HepG2 (cell line): ENCODE data around the gene ARHGEF10L. TPM values are rescaled to one million over a fixed set of nuclear protein-coding genes. Genes with fewer than 3 reads are reported as not detected.

ENCODE experiments used
- ATAC-seq: fragments of 200-7000 bp; cut with Tn5 transposase; 3 replicates; pipeline ENCODE4 v1.9.1; 2020; ENCODE audit warnings: mild to moderate bottlenecking, moderate library complexity
- BruUV-seq: library from RNA; stranded (reverse); fragments of 400-500 nt; replicated peaks from 2 replicates; lab custom pipeline; 2021; lab: Mats Ljungman, UMichigan
- CTCF ChIA-PET: fragments of 300-600 bp; formaldehyde crosslinking; extraction: SDS; loops from one replicate; lab custom pipeline; 2021; ENCODE audit warnings: low total read pairs, inconsistent platforms, low intra/inter-chr PET ratio; lab: Yijun Ruan, JAX
- POLR2A ChIA-PET: fragments of 350-600 bp; sonication (Branson Sonifier 250); formaldehyde crosslinking; loops from one replicate; lab custom pipeline; 2020; ENCODE audit warnings: antibody characterized with exemption, inconsistent platforms; lab: Yijun Ruan, JAX
- DNase-seq: peaks from one replicate; pipeline ENCODE4 v3.0.0-alpha.2; 2015; ENCODE audit warnings: low spot score
- FAIRE-seq: peaks from 3 replicates; lab custom pipeline; 2011; peaks lifted over from hg19 to GRCh38; lab: Jason Lieb, UNC
- H2AFZ ChIP-seq: one replicate; pipeline ENCODE4 v1.6.1; 2011; ENCODE audit warnings: low read length, inconsistent platforms
- H3K27ac ChIP-seq: fragments of 300-600 bp; 3 replicates; pipeline ENCODE4 v1.8.0; 2011; ENCODE audit warnings: mixed run types, mild to moderate bottlenecking, mixed read lengths, low read length, inconsistent platforms; ENCODE audit not compliant: insufficient read depth; ENCODE audit errors: extremely low read length
- H3K27me3 ChIP-seq, 2 experiments: fragments of 200-600 bp in 1 of 2; 2 replicates in 1 of 2; 3 replicates in 1 of 2; pipeline versions ENCODE4 v1.6.0 to v1.8.0; 2011; ENCODE audit warnings: low read length in 2 of 2, mild to moderate bottlenecking in 2 of 2, moderate library complexity in 2 of 2, inconsistent platforms in 1 of 2; ENCODE audit not compliant: insufficient read depth in 2 of 2, control insufficient read depth in 1 of 2
- H3K36me3 ChIP-seq, 2 experiments: fragments of 200-600 bp in 1 of 2; replicated peaks in 1 of 2; 2 replicates in 1 of 2; 3 replicates in 1 of 2; pipeline versions ENCODE4 v1.5.1 to v1.8.0; 2011; ENCODE audit warnings: low read length in 2 of 2, inconsistent platforms in 1 of 2; ENCODE audit not compliant: insufficient read depth in 2 of 2, control insufficient read depth in 1 of 2
- H3K4me1 ChIP-seq: 2 replicates; pipeline ENCODE4 v1.5.1; 2012; ENCODE audit warnings: low read length, inconsistent platforms; ENCODE audit not compliant: insufficient read depth
- H3K4me2 ChIP-seq: 2 replicates; pipeline ENCODE4 v1.6.0; 2011; ENCODE audit warnings: low read depth, low read length, inconsistent platforms
- H3K4me3 ChIP-seq, 3 experiments: fragments of 200-600 bp in 1 of 3; sonication (generic), shearing (Covaris generic) in 1 of 3; replicated peaks in 1 of 3; 2 replicates each; pipeline ENCODE4 v1.5.1; 2011 to 2016; ENCODE audit warnings: low read length in 3 of 3, inconsistent platforms in 2 of 3, low read depth in 2 of 3, mild to moderate bottlenecking in 2 of 3, control low read depth in 1 of 3, mixed read lengths in 1 of 3; ENCODE audit not compliant: insufficient read depth in 1 of 3
- H3K79me2 ChIP-seq: one replicate; pipeline ENCODE4 v1.6.1; 2011; ENCODE audit warnings: low read length, inconsistent platforms; ENCODE audit not compliant: insufficient read depth
- H3K9ac ChIP-seq: 2 replicates; pipeline ENCODE4 v1.6.0; 2011; ENCODE audit warnings: mild to moderate bottlenecking, low read depth, low read length, inconsistent platforms; ENCODE audit not compliant: insufficient read depth
- H3K9me3 ChIP-seq: 2 replicates; pipeline ENCODE4 v1.5.1; 2012; ENCODE audit warnings: mild to moderate bottlenecking, low read length
- H4K20me1 ChIP-seq: 2 replicates; pipeline ENCODE4 v1.6.0; 2011; ENCODE audit warnings: inconsistent platforms, mild to moderate bottlenecking, low read length, moderate library complexity; ENCODE audit not compliant: insufficient read depth
- ERF ChIP-seq: IDR thresholded peaks from 2 replicates; pipeline ENCODE4 v1.6.1; 2018; ENCODE audit warnings: missing biosample characterization, missing genetic modification reagents
- FOXA1 ChIP-seq, 2 experiments: fragments of 450-650 bp in 1 of 2; sonication (generic) in 1 of 2; formaldehyde crosslinking in 1 of 2; IDR thresholded peaks; 2 replicates each; pipeline versions ENCODE4 v1.4.0 to v1.6.1; 2016 to 2020; ENCODE audit warnings: missing genetic modification reagents in 1 of 2
- FOXP1 ChIP-seq, 2 experiments: fragments of 450-650 bp in 1 of 2; IDR thresholded peaks; 2 replicates each; pipeline ENCODE4 v1.6.1; 2017 to 2018; ENCODE audit warnings: antibody characterized with exemption in 1 of 2
- GFI1 ChIP-seq: sonication (generic); formaldehyde crosslinking; IDR thresholded peaks from 2 replicates; pipeline ENCODE4 v1.5.0; 2020; ENCODE audit warnings: missing genetic modification reagents, mild to moderate bottlenecking, borderline replicate concordance
- HDAC1 ChIP-seq: sonication (generic); formaldehyde crosslinking; IDR thresholded peaks from 2 replicates; pipeline ENCODE4 v1.5.1; 2020; ENCODE audit warnings: mild to moderate bottlenecking, missing genetic modification reagents
- HNF4A ChIP-seq: sonication (generic); formaldehyde crosslinking; IDR thresholded peaks from 2 replicates; pipeline ENCODE4 v1.4.0; 2020; ENCODE audit warnings: missing genetic modification reagents
- KLF16 ChIP-seq, 2 experiments: sonication (generic) in 1 of 2; formaldehyde crosslinking in 1 of 2; IDR thresholded peaks; 2 replicates each; pipeline versions ENCODE4 v1.6.1 to v1.8.0; 2016 to 2023; ENCODE audit warnings: missing genetic modification reagents in 2 of 2, missing compliant biosample characterization in 1 of 2
- NCOR1 ChIP-seq: fragments of 200-600 bp; sonication (generic); IDR thresholded peaks from 2 replicates; pipeline ENCODE4 v1.7.0; 2017; ENCODE audit warnings: antibody characterized with exemption, low read length, borderline replicate concordance
- PPARG ChIP-seq: conservative IDR thresholded peaks from 2 replicates; pipeline ENCODE4 v1.6.1; 2016; ENCODE audit warnings: missing biosample characterization, missing genetic modification reagents
- RXRB ChIP-seq: IDR thresholded peaks from 2 replicates; pipeline ENCODE4 v1.6.1; 2016; ENCODE audit warnings: borderline replicate concordance, missing genetic modification reagents, missing compliant biosample characterization
- SIX4 ChIP-seq: sonication (generic); formaldehyde crosslinking; IDR thresholded peaks from 2 replicates; pipeline ENCODE4 v1.4.0; 2020; ENCODE audit warnings: missing genetic modification reagents
- STAT6 ChIP-seq: sonication (generic); formaldehyde crosslinking; IDR thresholded peaks from 2 replicates; pipeline ENCODE4 v1.4.0; 2020; ENCODE audit warnings: missing genetic modification reagents, mild to moderate bottlenecking, borderline replicate concordance
- TBL1XR1 ChIP-seq: fragments of 150-350 bp; IDR thresholded peaks from 2 replicates; pipeline ENCODE4 v1.6.1; 2014; ENCODE audit warnings: borderline replicate concordance, low read length; ENCODE audit not compliant: partially characterized antibody
- XRCC5 ChIP-seq: fragments of 200-400 bp; formaldehyde crosslinking; optimal IDR thresholded peaks from 2 replicates; pipeline ENCODE3; 2017; ENCODE audit warnings: mild to moderate bottlenecking, low read length
- ZBTB1 ChIP-seq: sonication (generic); formaldehyde crosslinking; IDR thresholded peaks from 2 replicates; pipeline ENCODE4 v1.4.0; 2020; ENCODE audit warnings: missing genetic modification reagents, borderline replicate concordance
- ZBTB43 ChIP-seq: sonication (generic); formaldehyde crosslinking; conservative IDR thresholded peaks from 2 replicates; pipeline ENCODE4 v1.4.0; 2020; ENCODE audit warnings: missing genetic modification reagents
- ZNF101 ChIP-seq: sonication (generic); formaldehyde crosslinking; IDR thresholded peaks from 2 replicates; pipeline ENCODE4 v1.4.0; 2020; ENCODE audit warnings: mild to moderate bottlenecking, low read depth, missing genetic modification reagents, borderline replicate concordance
- ZNF674 ChIP-seq: sonication (generic); formaldehyde crosslinking; IDR thresholded peaks from 2 replicates; pipeline ENCODE4 v1.5.0; 2020; ENCODE audit warnings: low read depth, mild to moderate bottlenecking, missing genetic modification reagents
- ZSCAN29 ChIP-seq: sonication (generic); formaldehyde crosslinking; conservative IDR thresholded peaks from 2 replicates; pipeline ENCODE4 v1.4.0; 2020; ENCODE audit warnings: mild to moderate bottlenecking, missing genetic modification reagents
- WGBS: methylation state at CpG from one replicate; pipeline ENCODE4 v1.1.6; 2017; ENCODE audit warnings: low lambda C conversion rate; 5-methylcytosine and 5-hydroxymethylcytosine counted together
- in situ Hi-C: cut with HindIII; loops from 2 replicates; pipeline ENCODE4 v1.10.0; 2017; ENCODE audit warnings: low pct_unique_long_range_greater_than_20kb; ENCODE audit not compliant: extremely low pct_ligation_motif_present
- intact Hi-C: fragments of 100-400 bp; cut with micrococcal nuclease; formaldehyde crosslinking; loops from one replicate; pipeline ENCODE4 v1.10.0; 2022; ENCODE audit not compliant: unreplicated experiment
- polyA plus RNA-seq, 8 experiments: library from polyadenylated mRNA; depleted of rRNA in 3 of 8; stranded (reverse) in 7 of 8; unstranded in 1 of 8; fragments of >200 nt; fragmentation: Illumina TruSeq in 4 of 8; extraction: Trizol in 4 of 8; gene quantifications; 2 replicates each; pipeline versions ENCODE4 v1.2.1 to v1.2.3, GENCODE V29; 2011 to 2016; ENCODE audit warnings: low read depth in 4 of 8, missing spikeins in 1 of 8, mixed read lengths in 1 of 8; ENCODE audit not compliant: insufficient read depth in 1 of 8
- total RNA-seq, 5 experiments: library from RNA; depleted of rRNA; stranded (reverse); fragments of >200 nt; fragmentation: Illumina TruSeq; extraction: Trizol; gene quantifications; 2 replicates each; pipeline ENCODE4 v1.2.3, GENCODE V29; 2016; ENCODE audit warnings: low read depth in 1 of 5

The ARHGEF10L gene
- total and polyA plus RNA-seq, 2 of the 13 experiments (the other 11 are each of a cell fraction or from before 2014, with no cell fraction given): 46.5 to 78.3 TPM

- no peaks in the 10 kb centered on the region for H3K79me2 ChIP-seq
- FAIRE-seq (peak; percentile 91), ATAC-seq (peak; percentile 90), DNase-seq (peak; percentile 85)
- peak overlapping the region in 1 of 3 experiments; percentile 26; a peak in 2 of 6 replicates for H3K4me3 ChIP-seq
- peak overlapping the region; percentile 55 for H3K4me2 ChIP-seq
- H3K36me3 ChIP-seq: no peaks in the 10 kb centered on the region
- no peaks in the 10 kb centered on the region for H3K9me3 ChIP-seq
- H4K20me1 ChIP-seq: no peaks in the 10 kb centered on the region
- H2AFZ ChIP-seq: no peak overlapping the region
- intact Hi-C loops (no loop called here), in situ Hi-C loops (no loop called here)
- no TSS peak for BruUV-seq
- no peak overlapping the region for H3K27ac ChIP-seq
- H3K9ac ChIP-seq: no peak overlapping the region
- ChIA-PET CTCF (no interaction called here), POLR2A (no interaction called here)
- H3K4me1 ChIP-seq: peaks cover 22% of the 10 kb centered on the region
- peaks cover 2 to 8% of the 10 kb centered on the region in 2 experiments; a peak in 4 of 5 replicates for H3K27me3 ChIP-seq
- 1% methylated on average over 9 of the region's 13 CpGs for WGBS
- TF ChIP-seq SIX4 (CRISPR knock-in tag): peak; percentile 30; the same call in 1 of the 2 replicates
- TF ChIP-seq PPARG (CRISPR knock-in tag): peak; percentile 84
- no peak for TF ChIP-seq FOXA1 (IDR thresholded peaks at IDR 0.05)
- TF ChIP-seq FOXA1 (CRISPR knock-in tag; IDR thresholded peaks at IDR 0.05): peak; percentile 64
- peak; percentile 68; the same call in 1 of the 2 replicates for TF ChIP-seq NCOR1
- no peak for TF ChIP-seq ZBTB1 (CRISPR knock-in tag)
- TF ChIP-seq ZSCAN29: no peak
- TF ChIP-seq XRCC5: peak; percentile 27
- TF ChIP-seq ZBTB43 (CRISPR knock-in tag): 0 out of 2 replicates have a peak, but pooled peaks have one; percentile 17
- TF ChIP-seq ZNF101 (CRISPR knock-in tag): no peak
- TF ChIP-seq FOXP1 (IDR thresholded peaks at IDR 0.05): no peak
- peak; percentile 62 for TF ChIP-seq FOXP1 (CRISPR knock-in tag; IDR thresholded peaks at IDR 0.05)
- no peak for TF ChIP-seq HDAC1 (CRISPR knock-in tag)
- TF ChIP-seq KLF16 (CRISPR knock-in tag; IDR thresholded peaks at IDR 0.05): 0 out of 4 replicates have a peak, but pooled peaks of 1 of the 2 experiments have one; percentile 24
- peak; percentile 91 for TF ChIP-seq HNF4A
- no peak for TF ChIP-seq STAT6 (CRISPR knock-in tag)
- peak; percentile 76; the same call in 1 of the 2 replicates for TF ChIP-seq RXRB (CRISPR knock-in tag)
- no peak for TF ChIP-seq ZNF674 (CRISPR knock-in tag)
- TF ChIP-seq GFI1 (CRISPR knock-in tag): peak; percentile 99
- TF ChIP-seq TBL1XR1: no peak
- no peak for TF ChIP-seq ERF (CRISPR knock-in tag)
Measured at GRCh38 chr1:17516303-17517214, 22.9 kb upstream of the ARHGEF10L start.
